Ishikawa (cell line): Measurements from ENCODE around the gene SHC4.

Source experiments
- EP300 ChIP-seq: IDR thresholded peaks from 2 replicates; pipeline ENCODE4 v1.6.1; 2012; ENCODE audit warnings: borderline replicate concordance
- TAF1 ChIP-seq: IDR thresholded peaks from 2 replicates; pipeline ENCODE4 v1.6.1; 2012; ENCODE audit warnings: low read depth, mild to moderate bottlenecking
- TCF12 ChIP-seq: IDR thresholded peaks from 2 replicates; pipeline ENCODE4 v1.6.1; 2012; ENCODE audit warnings: low read depth

- TF ChIP-seq EP300 = no peak
- no peak for TF ChIP-seq TAF1
- no peak for TF ChIP-seq TCF12
These were observed 157.6 kb downstream of the SHC4 start for GRCh38 chr15:48806151-48806550.
